K562 (cell line): Measurements from ENCODE around the gene UBN1. TPM values are rescaled to one million over a fixed set of nuclear protein-coding genes. Genes with fewer than 3 reads are reported as not detected.

Source experiments
- BRF2 ChIP-seq: IDR thresholded peaks from 3 replicates; pipeline ENCODE4 v1.6.1; 2011; ENCODE audit warnings: borderline replicate concordance, mild to moderate bottlenecking; ENCODE audit not compliant: insufficient read length, insufficient read depth
- EGR1 ChIP-seq: fragments of 450-650 bp; conservative IDR thresholded peaks from 2 replicates; pipeline ENCODE4 v1.6.1; 2017; ENCODE audit warnings: mild to moderate bottlenecking
- HDAC6 ChIP-seq: IDR thresholded peaks from 2 replicates; pipeline ENCODE4 v1.6.1; 2012; ENCODE audit warnings: low read depth, mild to moderate bottlenecking, control low read depth, inconsistent platforms, low read length, moderate library complexity
- PPARD ChIP-seq: fragments of 250-450 bp; sonication (Bioruptor Pico); IDR thresholded peaks from 2 replicates; pipeline ENCODE4 v1.8.0; 2022; ENCODE audit warnings: inconsistent platforms, mild to moderate bottlenecking, moderate library complexity
- TFAM ChIP-seq: fragments of 250-450 bp; sonication (Bioruptor Pico); conservative IDR thresholded peaks from 2 replicates; pipeline ENCODE4 v1.5.0; 2021; ENCODE audit warnings: mild to moderate bottlenecking, moderate library complexity
- TOE1 ChIP-seq, 2 experiments: fragments of 450-650 bp in 1 of 2; sonication (generic) in 1 of 2; formaldehyde crosslinking in 1 of 2; IDR thresholded peaks; 2 replicates each; pipeline versions ENCODE4 v1.7.1 to v1.8.0; 2016 to 2022; ENCODE audit warnings: borderline replicate concordance in 2 of 2, mild to moderate bottlenecking in 2 of 2, antibody characterized with exemption in 1 of 2, inconsistent platforms in 1 of 2, low read depth in 1 of 2, missing genetic modification reagents in 1 of 2, moderate library complexity in 1 of 2
- ZNF143 ChIP-seq: sonication (generic); formaldehyde crosslinking; IDR thresholded peaks from 2 replicates; pipeline ENCODE4 v1.9.0; 2022; ENCODE audit warnings: mild to moderate bottlenecking, missing genetic modification reagents
- polyA plus RNA-seq, 8 experiments: library from polyadenylated mRNA; depleted of rRNA in 4 of 8; stranded (reverse) in 5 of 8; unstranded in 3 of 8; fragments of >200 nt; fragmentation: Nextera tagmentation in 2 of 8; fragmentation: Illumina TruSeq in 1 of 8; extraction: Ambion mirVana in 2 of 8; extraction: Trizol in 1 of 8; gene quantifications; 2 replicates each; pipeline versions ENCODE4 v1.2.1 to v1.2.3, GENCODE V29; 2011 to 2014; ENCODE audit warnings: inconsistent platforms in 1 of 8, missing spikeins in 1 of 8
- total RNA-seq, 7 experiments: library from RNA; depleted of rRNA in 6 of 7; stranded (reverse); fragments of >200 nt in 6 of 7; fragmentation: Illumina TruSeq in 2 of 7; extraction: Trizol in 2 of 7; gene quantifications; 2 replicates each; pipeline versions ENCODE4 v1.2.1 to v1.2.3, GENCODE V29; 2011 to 2021; ENCODE audit warnings: low replicate concordance in 1 of 7
- TF ChIP-seq, protein P1 (sequence below): sonication (generic); formaldehyde crosslinking; IDR thresholded peaks from 2 replicates; pipeline ENCODE4 v1.9.0; 2022; ENCODE audit warnings: mild to moderate bottlenecking, missing genetic modification reagents

The UBN1 gene
- total and polyA plus RNA-seq, 9 of the 15 experiments (the other 6 are each of a cell fraction or from before 2014, with no cell fraction given), result 1.5 to 45.7 (median 20.6) TPM

DNA sequence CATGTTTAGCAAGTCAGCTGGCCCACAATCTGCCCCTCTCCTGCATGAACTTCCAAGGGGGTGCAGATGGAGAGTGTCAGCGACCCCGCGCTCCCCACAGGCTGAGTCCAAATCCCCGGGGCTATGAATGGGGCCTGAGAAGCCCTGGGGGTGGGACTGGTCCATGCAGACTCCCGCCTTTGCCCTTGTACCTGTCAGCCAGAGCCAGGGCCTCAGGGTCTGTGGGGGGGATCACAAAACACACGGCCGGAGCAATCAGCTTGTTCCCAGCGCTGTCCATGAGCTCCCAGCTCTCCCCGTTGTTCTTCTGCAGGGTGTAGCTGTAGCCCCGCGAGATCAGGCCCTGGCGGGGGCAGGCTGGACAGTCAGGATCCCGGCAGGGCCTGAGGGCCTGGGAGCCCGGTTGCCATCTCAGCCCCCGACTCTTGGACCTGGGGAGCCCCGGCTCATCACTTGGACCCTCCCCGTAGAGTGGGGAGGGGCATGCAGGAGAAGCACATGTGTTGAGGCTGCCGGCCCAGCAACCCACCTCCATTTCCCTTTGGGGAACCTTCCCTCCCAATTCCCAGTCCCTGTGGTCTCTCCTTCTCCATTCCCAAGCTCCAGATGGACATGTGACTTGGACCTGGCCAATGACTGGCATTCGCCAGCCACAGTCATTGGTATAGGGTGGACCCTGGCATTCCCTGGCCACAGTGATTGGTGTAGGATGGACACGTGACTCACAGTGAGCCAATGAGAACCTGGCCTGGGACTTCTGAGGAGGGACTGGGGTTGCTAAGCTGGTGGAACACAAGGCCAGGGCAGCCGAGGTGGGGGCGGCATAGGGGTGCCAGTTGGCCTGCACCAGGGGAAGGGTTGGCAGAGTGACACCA is 47.2 kb downstream of the UBN1 start (continued):
- TF ChIP-seq TFAM (CRISPR knock-in tag) (no peak), TOE1 (IDR thresholded peaks at IDR 0.05; ENCODE audit: borderline replicate concordance) (peak; percentile 54; the same call in 1 of the 2 replicates), TOE1 (CRISPR knock-in tag; IDR thresholded peaks at IDR 0.05; ENCODE audit: borderline replicate concordance, low read depth) (no peak), PPARD (no peak), HDAC6 (no peak), EGR1 (no peak), ZNF143 (CRISPR knock-in tag) (no peak), BRF2 (no peak)
- TF ChIP-seq, protein P1, sequence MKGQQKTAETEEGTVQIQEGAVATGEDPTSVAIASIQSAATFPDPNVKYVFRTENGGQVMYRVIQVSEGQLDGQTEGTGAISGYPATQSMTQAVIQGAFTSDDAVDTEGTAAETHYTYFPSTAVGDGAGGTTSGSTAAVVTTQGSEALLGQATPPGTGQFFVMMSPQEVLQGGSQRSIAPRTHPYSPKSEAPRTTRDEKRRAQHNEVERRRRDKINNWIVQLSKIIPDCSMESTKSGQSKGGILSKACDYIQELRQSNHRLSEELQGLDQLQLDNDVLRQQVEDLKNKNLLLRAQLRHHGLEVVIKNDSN (CRISPR knock-in tag), result peak; percentile 93
